HG03354 (cell line): ENCODE data around the gene GATA2.

Experiments
- ATAC-seq: cut with Tn5 transposase; IDR thresholded peaks from one replicate; pipeline ENCODE4 v1.9.1; 2021; ENCODE audit warnings: mild to moderate bottlenecking; ENCODE audit not compliant: unreplicated experiment, poor library complexity, severe bottlenecking

Gene GATA2

DNA sequence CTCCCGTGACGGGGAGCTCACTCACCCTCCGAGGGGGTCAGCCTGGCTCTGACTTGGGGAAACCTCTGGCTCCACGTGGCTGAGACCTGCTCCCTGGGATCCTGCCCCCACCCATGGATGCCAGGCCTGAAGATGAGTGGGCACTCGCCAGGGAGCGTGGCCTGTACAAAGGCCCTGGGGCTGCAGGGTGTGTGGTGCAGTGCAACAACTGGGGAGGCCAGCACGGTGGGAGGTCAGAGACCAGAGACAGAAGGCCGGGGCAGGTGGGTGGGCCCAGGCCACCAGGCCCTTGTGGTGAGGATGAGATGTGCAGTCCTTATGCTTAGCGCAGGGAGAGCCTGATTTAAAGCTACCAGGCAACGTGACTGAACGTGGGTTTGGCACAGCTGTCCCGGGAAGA lies 31.3 kb downstream of the GATA2 start:
- no peak for ATAC-seq

DNA sequence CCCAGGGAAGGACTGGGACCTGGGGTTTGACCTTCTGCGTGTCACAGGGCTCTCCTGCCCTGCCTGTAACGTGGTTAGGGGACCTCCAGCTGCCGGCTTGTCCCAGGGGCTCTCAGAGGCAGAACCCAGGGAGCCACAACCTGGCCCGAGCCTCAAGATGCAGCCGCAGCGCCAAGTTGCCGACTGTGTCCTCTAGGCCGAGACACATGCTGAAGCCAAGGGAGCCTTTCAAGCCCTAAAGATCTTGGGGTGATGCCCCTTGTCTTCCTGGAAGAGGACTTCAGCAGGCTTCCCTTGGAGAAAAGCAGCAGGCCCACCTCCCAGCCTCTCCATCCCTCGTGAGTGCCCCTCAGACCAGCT lies 33.6 kb downstream of the GATA2 start:
- no peak for ATAC-seq

- no peak for ATAC-seq
Observed at GRCh38 chr3:128458746-128459460, 34.1 kb downstream of the GATA2 start.

GRCh38 chr3:128457937-128458336 lies 35.1 kb downstream of the GATA2 start:
- ATAC-seq, result no peak

DNA sequence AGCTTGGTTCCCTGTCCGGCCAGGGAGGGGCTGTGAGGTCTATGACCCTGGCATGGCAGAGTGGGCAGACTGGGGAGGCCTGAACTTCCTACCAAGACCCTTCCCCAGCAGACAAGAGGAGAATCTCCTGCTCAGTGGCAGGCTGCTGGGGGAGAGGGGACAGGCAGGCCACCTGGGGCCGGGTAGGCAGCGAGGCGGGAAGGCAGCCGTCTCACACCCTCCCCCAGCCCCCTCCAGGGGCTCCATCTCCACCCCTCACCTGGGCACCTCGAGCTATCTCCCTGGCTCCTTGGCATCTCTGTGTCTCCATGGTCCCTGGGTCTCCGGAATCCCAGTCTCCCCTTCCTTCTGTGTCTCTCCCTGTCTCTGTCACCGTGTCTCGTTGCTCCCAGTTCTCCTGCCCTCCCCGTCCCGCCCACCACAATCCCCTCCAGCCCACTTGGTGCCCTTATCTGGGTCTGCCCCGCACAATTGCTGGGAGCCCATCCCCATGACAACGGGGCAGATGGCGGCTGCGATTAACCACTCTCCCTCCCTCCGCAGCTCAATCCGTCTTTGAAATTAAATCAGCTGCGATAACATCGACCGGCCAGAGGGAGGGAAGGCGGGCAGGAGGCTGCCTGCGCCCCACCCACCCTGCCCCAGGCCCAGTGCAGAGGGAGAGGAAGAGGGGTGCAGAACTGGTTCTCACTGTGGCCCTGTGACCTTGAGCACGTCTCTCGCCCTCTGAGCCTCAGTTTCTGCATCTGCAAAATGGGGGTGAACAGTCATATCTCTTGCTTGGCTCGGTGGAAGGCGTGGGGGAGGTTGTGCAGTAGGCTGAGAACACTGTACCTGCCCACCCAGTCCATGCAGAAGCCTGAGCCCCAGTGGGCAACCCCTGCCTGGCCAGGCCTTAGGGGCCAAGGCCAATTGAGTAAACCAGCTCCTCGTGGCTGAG lies 36.0 kb downstream of the GATA2 start:
- ATAC-seq, result no peak

DNA sequence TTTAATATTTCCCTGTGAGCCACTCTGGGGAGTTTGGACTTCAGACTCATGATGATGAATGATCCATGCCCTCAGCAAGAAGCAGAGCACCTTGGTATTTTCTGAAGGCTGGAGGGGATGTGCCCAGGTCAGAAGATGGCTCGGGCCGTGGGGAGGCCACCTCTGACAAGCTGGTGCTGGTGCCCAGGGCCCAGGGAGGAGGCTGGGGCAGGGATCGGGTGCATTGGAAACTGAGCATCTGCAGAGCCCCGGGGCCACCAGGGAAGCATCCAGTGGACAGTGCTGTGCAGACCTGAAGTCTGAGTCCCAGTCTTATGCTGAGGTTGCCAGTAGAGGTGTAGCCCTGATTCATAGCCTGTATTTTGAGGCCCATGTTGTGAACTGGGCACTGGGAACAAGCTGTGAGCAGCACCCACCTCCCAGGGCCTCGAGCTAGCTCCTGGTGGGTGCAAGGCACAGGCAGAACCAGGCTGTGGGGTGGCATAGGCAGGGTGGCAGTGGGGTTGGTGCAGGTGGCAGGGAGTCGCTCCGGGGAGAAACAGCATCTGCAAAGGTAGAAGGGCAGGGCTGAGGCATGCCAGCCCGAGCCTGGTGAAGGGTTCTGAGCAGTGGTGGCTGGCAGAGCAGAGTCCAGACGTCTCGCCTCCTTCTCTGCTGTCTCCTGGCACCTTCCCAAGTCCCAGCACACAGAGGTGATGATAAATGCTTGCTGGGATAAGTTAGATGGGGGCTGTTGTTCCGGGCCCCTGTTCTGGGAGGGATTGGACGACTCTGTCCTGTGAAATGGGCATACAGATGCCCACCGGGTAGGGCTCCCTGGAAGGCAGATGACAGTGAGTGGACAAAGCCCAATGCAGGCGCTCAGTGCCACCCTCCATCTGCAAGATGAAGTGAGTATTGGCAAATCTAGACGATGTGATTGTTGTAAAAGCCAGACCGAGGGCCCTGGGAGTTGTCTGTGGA lies 36.9 kb downstream of the GATA2 start:
- no peak for ATAC-seq

GRCh38 chr3:128455116-128455515 lies 37.9 kb downstream of the GATA2 start:
- no peak for ATAC-seq

DNA sequence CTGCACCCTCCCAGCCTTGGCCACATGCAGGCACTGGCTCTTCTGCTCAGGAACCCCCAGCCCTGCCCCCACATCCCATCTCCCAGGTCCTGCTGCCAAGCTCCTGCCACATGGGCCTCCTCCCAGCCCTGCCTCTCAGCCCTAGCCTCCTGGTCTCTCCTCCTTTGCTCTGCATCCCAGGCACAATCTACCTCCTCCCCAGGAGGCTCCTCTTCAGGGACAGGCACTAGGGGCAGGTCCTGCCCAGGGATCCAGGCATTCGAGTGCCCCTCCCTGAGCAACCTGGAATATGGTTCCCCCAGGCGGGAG lies 38.7 kb downstream of the GATA2 start:
- no peak for ATAC-seq

DNA sequence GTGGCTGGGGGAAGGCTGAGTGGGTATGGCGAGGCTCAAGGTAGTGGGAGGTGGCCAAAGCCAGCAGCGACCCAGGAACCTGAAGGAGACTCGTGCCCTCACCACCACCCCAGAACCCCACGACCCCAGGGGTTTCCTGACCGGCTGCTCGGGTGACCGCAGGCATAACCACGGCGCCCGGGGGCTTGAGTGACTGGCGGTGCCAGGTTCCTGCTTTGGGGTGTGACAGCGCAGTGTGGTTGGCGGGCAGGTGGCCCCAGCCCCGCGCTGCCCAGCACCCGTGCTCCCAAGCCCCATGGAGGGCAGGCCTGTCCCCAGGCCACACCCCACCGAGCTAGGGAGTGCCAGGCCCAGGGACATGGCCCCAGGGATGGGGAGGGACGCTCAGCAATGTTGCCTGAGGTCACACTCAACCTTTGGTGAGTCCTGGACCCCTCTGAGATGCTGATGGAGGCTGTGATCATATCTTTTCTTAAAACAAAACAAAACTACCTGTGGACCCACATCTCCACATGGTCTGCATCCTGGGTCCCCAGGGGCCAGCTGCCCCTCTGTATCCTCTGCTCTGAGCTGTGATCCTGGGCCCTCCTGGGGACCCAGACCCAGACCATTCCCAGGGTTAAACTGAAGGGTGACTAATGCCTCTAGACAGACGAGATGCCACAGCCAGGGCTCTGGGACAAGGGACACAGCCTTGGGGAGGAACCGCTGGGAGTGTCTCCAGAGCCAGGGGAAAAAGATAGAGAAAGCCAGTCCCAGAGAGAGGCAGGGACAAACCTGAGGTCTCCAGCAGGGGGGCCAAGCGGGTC lies 39.3 kb downstream of the GATA2 start:
- no peak for ATAC-seq

DNA sequence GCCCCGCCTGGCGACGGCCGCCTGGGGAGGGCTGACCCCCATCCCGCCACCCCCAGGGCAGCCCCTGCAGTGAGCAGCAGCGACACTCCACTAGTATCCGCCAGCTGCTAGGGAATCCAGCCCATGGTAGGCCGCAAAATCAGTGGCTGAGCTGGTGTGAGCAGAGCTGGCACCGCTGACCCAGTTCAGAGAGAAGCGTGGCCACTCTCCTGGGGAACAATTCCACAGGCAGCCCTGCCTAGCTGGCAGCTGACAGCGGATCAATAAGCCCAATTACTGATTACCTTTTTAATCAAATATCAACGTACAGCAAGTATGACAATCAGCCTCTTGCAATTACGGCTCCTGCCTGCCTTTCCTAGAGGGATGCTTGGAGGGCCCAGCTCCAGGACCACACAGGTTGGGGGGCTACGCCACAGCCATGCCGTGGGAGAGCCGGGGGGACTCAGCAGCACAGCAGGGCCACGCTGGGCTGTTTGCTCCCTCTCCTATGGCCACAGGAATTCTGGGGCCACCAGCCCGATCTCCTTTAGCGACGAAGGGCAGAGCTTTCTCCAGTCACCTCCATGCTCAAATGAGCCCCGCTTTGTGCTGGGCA lies 40.2 kb downstream of the GATA2 start:
- no peak for ATAC-seq

- no peak for ATAC-seq
Observed at GRCh38 chr3:128452120-128452519, 40.9 kb downstream of the GATA2 start.

DNA sequence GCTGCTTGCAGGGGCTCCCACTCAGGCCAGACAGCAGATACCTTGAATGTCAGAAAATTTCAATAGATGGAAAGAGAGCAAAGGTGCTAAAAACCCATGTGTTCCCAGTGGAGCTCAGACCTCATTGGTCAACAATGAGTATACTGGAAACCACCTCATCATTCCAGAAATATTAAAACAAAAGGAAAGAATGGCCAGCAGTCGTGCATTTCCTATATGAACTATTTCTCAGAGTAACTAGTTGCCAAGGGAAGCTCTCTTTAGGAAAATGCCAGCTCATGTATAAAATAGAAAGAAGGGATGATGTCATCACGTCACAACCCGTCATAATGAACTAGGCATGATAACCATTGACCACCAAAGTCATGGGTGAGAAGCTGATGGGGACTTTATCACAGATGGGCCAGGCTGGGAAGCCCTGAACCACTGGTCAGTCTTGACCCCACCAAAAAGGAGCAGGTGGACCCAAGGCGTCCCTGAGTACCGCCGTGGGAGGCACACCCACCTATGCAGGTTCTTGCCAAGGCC lies 43.8 kb downstream of the GATA2 start:
- no peak for ATAC-seq

GRCh38 chr3:128448491-128448890 lies 44.5 kb downstream of the GATA2 start:
- ATAC-seq, result no peak

DNA sequence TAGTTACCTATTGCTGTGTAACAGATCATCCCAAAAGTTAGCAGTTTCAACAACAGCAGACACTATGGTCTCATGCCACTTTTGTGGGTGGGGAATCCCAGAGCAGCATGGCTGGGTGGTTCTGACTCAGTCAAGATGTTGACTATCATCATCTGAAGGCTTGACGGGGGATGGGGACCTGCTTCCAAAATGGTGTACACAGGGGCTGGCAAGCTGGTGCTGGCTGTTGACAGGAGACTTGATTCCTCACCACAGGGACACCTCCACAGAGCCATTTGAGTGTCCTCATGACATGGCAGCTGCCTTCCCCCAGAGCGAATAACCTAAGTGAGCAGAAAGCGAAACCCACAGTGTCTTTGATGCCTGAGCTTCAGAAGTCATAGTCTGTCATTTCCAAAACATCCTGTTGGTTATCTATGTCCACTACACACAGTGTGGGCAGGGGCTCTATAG lies 45.4 kb downstream of the GATA2 start:
- ATAC-seq, result no peak

GRCh38 chr3:128446821-128447220 lies 46.2 kb downstream of the GATA2 start:
- ATAC-seq, result no peak

DNA sequence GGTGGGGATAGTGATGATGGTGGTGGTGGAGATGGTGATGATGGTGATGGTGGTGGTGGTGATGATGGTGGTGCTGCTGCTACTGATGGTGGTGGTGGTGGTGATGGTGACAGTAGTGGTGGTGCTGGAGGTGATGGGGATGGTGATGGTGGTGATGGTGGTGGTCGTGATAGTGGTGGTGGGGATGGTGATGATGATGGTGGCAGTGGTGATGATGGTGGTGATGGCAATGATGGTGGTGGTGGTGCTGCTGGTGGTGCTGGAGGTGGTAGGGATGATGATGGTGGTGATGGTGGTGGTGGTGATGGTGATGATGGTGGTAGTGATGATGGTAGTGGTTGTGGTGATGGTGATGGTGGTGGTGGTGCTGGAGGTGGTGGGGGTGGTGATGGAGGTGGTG lies 47.6 kb downstream of the GATA2 start:
- ATAC-seq, result no peak

GRCh38 chr3:128443771-128444170 lies 49.2 kb downstream of the GATA2 start:
- no peak for ATAC-seq

- no peak for ATAC-seq
Observed at GRCh38 chr3:128442949-128443348, 50.1 kb downstream of the GATA2 start.

DNA sequence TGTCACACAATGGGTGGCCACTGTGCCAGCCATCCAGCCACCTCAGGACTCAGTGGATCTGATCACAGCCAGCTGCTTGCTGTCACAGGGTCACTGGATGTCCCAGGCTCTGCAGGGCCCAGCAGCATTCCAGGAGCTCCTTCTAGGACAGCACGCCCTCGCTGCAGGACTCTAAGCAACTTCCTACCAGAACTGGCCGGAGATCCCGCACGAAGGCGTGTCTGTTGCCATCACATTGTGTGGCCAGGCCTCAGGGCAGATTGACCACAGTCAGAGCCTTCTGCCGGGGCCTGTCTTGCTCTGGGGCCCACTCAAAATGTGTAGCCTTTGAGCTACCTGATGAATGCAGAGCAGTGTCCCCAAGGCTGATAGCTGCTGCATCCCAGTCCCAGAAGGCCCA lies 50.9 kb downstream of the GATA2 start:
- ATAC-seq, result no peak
